K562 (cell line): ENCODE data around the gene PTK7. TPM values are rescaled to one million over a fixed set of nuclear protein-coding genes. Genes with fewer than 3 reads are reported as not detected.
A peak's percentile ranks its signal among the peaks of the same experiment; 100 is the strongest.

Experiments used
- CTBP1 ChIP-seq: fragments of 450-650 bp; IDR thresholded peaks from 2 replicates; pipeline ENCODE4 v1.6.1; 2016; ENCODE audit warnings: borderline replicate concordance
- FOXP1 ChIP-seq: sonication (generic); formaldehyde crosslinking; IDR thresholded peaks from 2 replicates; pipeline ENCODE4 v1.8.0; 2022; ENCODE audit warnings: mild to moderate bottlenecking, missing genetic modification reagents
- HDAC1 ChIP-seq, 2 experiments: fragments of 450-650 bp; IDR thresholded peaks; 2 replicates each; pipeline ENCODE4 v1.6.1; 2016 to 2017; ENCODE audit warnings: inconsistent platforms in 1 of 2, mild to moderate bottlenecking in 1 of 2, moderate library complexity in 1 of 2
- HNRNPUL1 ChIP-seq: fragments of 200-400 bp; formaldehyde crosslinking; IDR thresholded peaks from 2 replicates; pipeline ENCODE4 v1.6.1; 2017; ENCODE audit warnings: low read length
- MAZ ChIP-seq, 2 experiments: fragments of 450-650 bp in 1 of 2; sonication (generic) in 1 of 2; formaldehyde crosslinking; IDR thresholded peaks in 1 of 2; conservative IDR thresholded peaks in 1 of 2; 2 replicates each; pipeline versions ENCODE4 v1.4.0 to v1.5.0; 2020; ENCODE audit warnings: mild to moderate bottlenecking in 1 of 2, missing genetic modification reagents in 1 of 2
- RBM25 ChIP-seq: fragments of 200-400 bp; formaldehyde crosslinking; IDR thresholded peaks from 2 replicates; pipeline ENCODE4 v1.6.1; 2018; ENCODE audit warnings: low read length, low read depth, moderate library complexity; ENCODE audit not compliant: severe bottlenecking
- SMAD4 ChIP-seq: fragments of 250-450 bp; sonication (Bioruptor Pico); conservative IDR thresholded peaks from 2 replicates; pipeline ENCODE4 v1.8.0; 2021; ENCODE audit warnings: inconsistent platforms, mild to moderate bottlenecking, moderate library complexity
- SREBF2 ChIP-seq: sonication (generic); formaldehyde crosslinking; IDR thresholded peaks from 2 replicates; pipeline ENCODE4 v1.4.0; 2020; ENCODE audit warnings: mild to moderate bottlenecking, missing genetic modification reagents
- STAT5B ChIP-seq: fragments of 250-450 bp; sonication (Bioruptor Pico); IDR thresholded peaks from 2 replicates; pipeline ENCODE4 v1.8.0; 2021; ENCODE audit warnings: mild to moderate bottlenecking, inconsistent platforms
- TAF7 ChIP-seq: fragments of 450-650 bp; IDR thresholded peaks from 2 replicates; pipeline ENCODE4 v1.6.1; 2016; ENCODE audit warnings: missing genetic modification characterization, missing compliant biosample characterization
- ZBTB1 ChIP-seq: sonication (generic); formaldehyde crosslinking; IDR thresholded peaks from 2 replicates; pipeline ENCODE4 v1.8.1; 2023; ENCODE audit warnings: missing genetic modification reagents, low read depth, mild to moderate bottlenecking, borderline replicate concordance
- ZNF217 ChIP-seq: sonication (generic); formaldehyde crosslinking; IDR thresholded peaks from 2 replicates; pipeline ENCODE4 v1.8.0; 2022; ENCODE audit warnings: mild to moderate bottlenecking, missing genetic modification reagents
- polyA plus RNA-seq, 8 experiments: library from polyadenylated mRNA; depleted of rRNA in 4 of 8; stranded (reverse) in 5 of 8; unstranded in 3 of 8; fragments of >200 nt; fragmentation: Nextera tagmentation in 2 of 8; fragmentation: Illumina TruSeq in 1 of 8; extraction: Ambion mirVana in 2 of 8; extraction: Trizol in 1 of 8; gene quantifications; 2 replicates each; pipeline versions ENCODE4 v1.2.1 to v1.2.3, GENCODE V29; 2011 to 2014; ENCODE audit warnings: inconsistent platforms in 1 of 8, missing spikeins in 1 of 8
- total RNA-seq, 7 experiments: library from RNA; depleted of rRNA in 6 of 7; stranded (reverse); fragments of >200 nt in 6 of 7; fragmentation: Illumina TruSeq in 2 of 7; extraction: Trizol in 2 of 7; gene quantifications; 2 replicates each; pipeline versions ENCODE4 v1.2.1 to v1.2.3, GENCODE V29; 2011 to 2021; ENCODE audit warnings: low replicate concordance in 1 of 7
- TF ChIP-seq, protein P1 (sequence below): sonication (generic); formaldehyde crosslinking; IDR thresholded peaks from 2 replicates; pipeline ENCODE4 v1.8.0; 2022; ENCODE audit warnings: mild to moderate bottlenecking, low read depth, missing genetic modification reagents
- TF ChIP-seq, protein P2 (sequence below): sonication (generic); formaldehyde crosslinking; IDR thresholded peaks from 2 replicates; pipeline ENCODE4 v1.8.1; 2023; ENCODE audit warnings: mild to moderate bottlenecking, missing genetic modification reagents
- TF ChIP-seq, protein P3 (sequence below): fragments of 250-450 bp; sonication (Bioruptor Pico); IDR thresholded peaks from 2 replicates; pipeline ENCODE4 v1.6.1; 2021; ENCODE audit warnings: mild to moderate bottlenecking
- TF ChIP-seq, protein P4 (sequence below): fragments of 450-650 bp; formaldehyde crosslinking; IDR thresholded peaks from 2 replicates; pipeline ENCODE4 v1.4.0; 2020; ENCODE audit warnings: mild to moderate bottlenecking, moderate library complexity
- TF ChIP-seq, protein P5 (sequence below): fragments of 250-450 bp; sonication (Bioruptor Pico); IDR thresholded peaks from 2 replicates; pipeline ENCODE4 v1.5.0; 2021

PTK7 gene
- total and polyA plus RNA-seq, 9 of the 15 experiments (the other 6 are each of a cell fraction or from before 2014, with no cell fraction given): 0.20 to 6.8 (median 4.2) TPM

DNA sequence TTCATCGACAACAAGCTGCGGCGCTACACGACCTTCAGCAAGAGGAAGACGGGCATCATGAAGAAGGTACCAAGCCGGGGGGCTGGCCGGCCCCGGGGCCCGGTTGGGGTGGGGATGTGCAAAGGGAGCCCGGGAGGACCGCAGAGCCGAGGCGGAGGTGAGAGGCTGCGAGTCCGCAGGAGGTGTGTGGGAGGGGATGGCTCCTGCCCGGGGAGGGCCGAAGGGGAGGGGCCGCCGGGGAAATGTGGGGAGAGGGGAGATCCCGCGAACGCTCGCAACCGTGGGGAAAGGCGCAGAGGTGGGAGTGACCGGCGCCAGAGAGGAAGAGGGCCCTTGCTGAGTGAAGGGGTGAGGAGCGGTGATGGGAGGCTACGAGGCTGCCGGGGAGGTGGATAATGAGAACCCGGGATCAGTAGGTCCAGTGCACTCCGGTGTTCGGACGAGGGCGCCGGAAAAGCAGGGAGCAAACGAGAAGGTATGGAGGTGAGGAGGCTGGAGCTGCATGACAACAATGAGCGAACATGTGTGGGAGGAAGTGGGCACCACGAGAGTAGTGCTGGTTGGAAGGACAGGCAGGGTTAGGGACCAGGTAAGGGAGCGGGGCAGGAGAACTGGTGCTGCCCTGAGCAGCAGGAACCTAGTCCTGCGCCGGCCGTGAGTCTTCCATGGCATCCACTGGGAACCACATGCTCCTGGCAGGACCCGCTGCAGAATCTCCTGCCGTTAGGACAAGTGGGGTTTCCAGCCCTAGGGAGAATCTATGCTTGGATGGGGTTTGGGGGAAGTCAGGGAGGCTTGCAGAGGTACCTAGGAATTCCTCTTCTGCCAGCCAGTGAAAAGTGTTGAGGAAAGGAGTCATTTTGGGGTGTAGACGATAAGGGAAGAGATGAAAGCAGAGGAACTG lies 96.2 kb downstream of the PTK7 start (continued):
- 0 out of 2 replicates have a peak, but pooled peaks have one; percentile 41 for TF ChIP-seq FOXP1 (CRISPR knock-in tag)
- TF ChIP-seq, protein P1, sequence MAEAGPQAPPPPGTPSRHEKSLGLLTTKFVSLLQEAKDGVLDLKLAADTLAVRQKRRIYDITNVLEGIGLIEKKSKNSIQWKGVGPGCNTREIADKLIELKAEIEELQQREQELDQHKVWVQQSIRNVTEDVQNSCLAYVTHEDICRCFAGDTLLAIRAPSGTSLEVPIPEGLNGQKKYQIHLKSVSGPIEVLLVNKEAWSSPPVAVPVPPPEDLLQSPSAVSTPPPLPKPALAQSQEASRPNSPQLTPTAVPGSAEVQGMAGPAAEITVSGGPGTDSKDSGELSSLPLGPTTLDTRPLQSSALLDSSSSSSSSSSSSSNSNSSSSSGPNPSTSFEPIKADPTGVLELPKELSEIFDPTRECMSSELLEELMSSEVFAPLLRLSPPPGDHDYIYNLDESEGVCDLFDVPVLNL (CRISPR knock-in tag): no peak
- peak; percentile 54; the same call in 1 of the 2 replicates for TF ChIP-seq ZBTB1
- TF ChIP-seq HDAC1 (IDR thresholded peaks at IDR 0.05): peak in 1 of 2 experiments; percentile 70; a peak in 2 of 4 replicates
- peak; percentile 79 to 94 for TF ChIP-seq MAZ (CRISPR knock-in tag; conservative IDR thresholded peaks at IDR 0.05 in 1 of 2, IDR thresholded peaks at IDR 0.05 in 1 of 2)
- TF ChIP-seq, protein P2, sequence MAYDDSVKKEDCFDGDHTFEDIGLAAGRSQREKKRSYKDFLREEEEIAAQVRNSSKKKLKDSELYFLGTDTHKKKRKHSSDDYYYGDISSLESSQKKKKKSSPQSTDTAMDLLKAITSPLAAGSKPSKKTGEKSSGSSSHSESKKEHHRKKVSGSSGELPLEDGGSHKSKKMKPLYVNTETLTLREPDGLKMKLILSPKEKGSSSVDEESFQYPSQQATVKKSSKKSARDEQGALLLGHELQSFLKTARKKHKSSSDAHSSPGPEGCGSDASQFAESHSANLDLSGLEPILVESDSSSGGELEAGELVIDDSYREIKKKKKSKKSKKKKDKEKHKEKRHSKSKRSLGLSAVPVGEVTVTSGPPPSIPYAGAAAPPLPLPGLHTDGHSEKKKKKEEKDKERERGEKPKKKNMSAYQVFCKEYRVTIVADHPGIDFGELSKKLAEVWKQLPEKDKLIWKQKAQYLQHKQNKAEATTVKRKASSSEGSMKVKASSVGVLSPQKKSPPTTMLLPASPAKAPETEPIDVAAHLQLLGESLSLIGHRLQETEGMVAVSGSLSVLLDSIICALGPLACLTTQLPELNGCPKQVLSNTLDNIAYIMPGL (CRISPR knock-in tag): no peak
- TF ChIP-seq STAT5B: no peak
- TF ChIP-seq SMAD4 (CRISPR knock-in tag): no peak
- TF ChIP-seq TAF7 (tag): 0 out of 2 replicates have a peak, but pooled peaks have one; percentile 18
- TF ChIP-seq, protein P3, sequence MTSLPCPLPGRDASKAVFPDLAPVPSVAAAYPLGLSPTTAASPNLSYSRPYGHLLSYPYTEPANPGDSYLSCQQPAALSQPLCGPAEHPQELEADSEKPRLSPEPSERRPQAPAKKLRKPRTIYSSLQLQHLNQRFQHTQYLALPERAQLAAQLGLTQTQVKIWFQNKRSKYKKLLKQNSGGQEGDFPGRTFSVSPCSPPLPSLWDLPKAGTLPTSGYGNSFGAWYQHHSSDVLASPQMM (CRISPR knock-in tag): no peak
- no peak for TF ChIP-seq ZNF217 (CRISPR knock-in tag)
- TF ChIP-seq RBM25: no peak
- TF ChIP-seq, protein P4, sequence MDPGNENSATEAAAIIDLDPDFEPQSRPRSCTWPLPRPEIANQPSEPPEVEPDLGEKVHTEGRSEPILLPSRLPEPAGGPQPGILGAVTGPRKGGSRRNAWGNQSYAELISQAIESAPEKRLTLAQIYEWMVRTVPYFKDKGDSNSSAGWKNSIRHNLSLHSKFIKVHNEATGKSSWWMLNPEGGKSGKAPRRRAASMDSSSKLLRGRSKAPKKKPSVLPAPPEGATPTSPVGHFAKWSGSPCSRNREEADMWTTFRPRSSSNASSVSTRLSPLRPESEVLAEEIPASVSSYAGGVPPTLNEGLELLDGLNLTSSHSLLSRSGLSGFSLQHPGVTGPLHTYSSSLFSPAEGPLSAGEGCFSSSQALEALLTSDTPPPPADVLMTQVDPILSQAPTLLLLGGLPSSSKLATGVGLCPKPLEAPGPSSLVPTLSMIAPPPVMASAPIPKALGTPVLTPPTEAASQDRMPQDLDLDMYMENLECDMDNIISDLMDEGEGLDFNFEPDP (CRISPR knock-in tag): no peak
- no peak for TF ChIP-seq SREBF2 (CRISPR knock-in tag)
- TF ChIP-seq CTBP1: 0 out of 2 replicates have a peak, but pooled peaks have one; percentile 9
- TF ChIP-seq, protein P5, sequence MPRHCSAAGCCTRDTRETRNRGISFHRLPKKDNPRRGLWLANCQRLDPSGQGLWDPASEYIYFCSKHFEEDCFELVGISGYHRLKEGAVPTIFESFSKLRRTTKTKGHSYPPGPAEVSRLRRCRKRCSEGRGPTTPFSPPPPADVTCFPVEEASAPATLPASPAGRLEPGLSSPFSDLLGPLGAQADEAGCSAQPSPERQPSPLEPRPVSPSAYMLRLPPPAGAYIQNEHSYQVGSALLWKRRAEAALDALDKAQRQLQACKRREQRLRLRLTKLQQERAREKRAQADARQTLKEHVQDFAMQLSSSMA: no peak
- no peak for TF ChIP-seq HNRNPUL1
